ENCODE measurements around the gene B3GAT3.

DNA sequence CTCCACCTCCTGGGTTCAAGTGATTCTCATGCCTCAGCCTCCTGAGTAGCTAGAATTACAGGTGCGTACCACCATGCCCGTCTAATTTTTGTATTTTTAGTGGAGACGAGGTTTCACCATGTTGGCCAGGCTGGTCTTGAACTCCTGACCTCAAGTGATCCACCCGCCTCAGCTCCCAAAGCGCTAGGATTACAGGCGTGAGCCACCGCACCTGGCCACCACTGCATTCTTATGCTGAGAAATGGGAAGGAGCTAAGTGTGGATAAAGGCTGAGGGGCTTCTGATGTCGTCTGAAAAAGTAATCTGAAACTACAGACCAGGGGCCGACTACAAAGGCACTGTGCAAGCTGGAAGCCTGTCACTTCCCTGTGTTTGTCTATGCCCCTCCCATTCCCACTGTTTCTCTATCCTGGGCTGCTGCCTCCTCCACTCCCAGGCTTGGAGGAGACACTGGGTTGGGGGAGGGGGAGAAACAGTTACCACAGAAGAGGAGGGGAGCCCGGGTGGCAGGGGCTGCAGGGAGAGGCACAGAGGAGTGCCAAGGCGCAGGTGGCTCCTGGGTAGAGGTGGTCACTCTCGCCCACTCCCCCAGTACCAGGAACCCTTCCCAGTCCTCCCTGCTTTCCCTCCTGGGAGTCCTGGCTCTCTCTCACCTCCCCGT, 17.2 kb downstream of the B3GAT3 start:
- TF ChIP-seq POLR2A (IDR thresholded peaks at IDR 0.05; ENCODE audit: low read depth, low read length) (no peak), POLR2AphosphoS5 (IDR thresholded peaks at IDR 0.05; ENCODE audit: low read depth, low read length) (no peak)

Measured in GM12891 (cell line).